H1 (cell line): ENCODE results near the gene TTLL1. TPM values are rescaled to one million over a fixed set of nuclear protein-coding genes. Genes with fewer than 3 reads are reported as not detected.
A peak's percentile ranks its signal among the peaks of the same experiment; 100 is the strongest.

Experiments used
- CTCF ChIA-PET: fragments of 300-600 bp; sonication (Branson Sonifier 250); formaldehyde crosslinking; loops from one replicate; lab custom pipeline; 2021; ENCODE audit not compliant: partially characterized antibody; lab: Charles Lee
- POLR2A ChIA-PET: fragments of 300-600 bp; sonication (Branson Sonifier 250); formaldehyde crosslinking; loops from one replicate; lab custom pipeline; 2021; ENCODE audit warnings: inconsistent platforms; ENCODE audit not compliant: partially characterized antibody; lab: Charles Lee
- DNase-seq, 2 experiments: peaks; one replicate each; pipeline versions ENCODE4 v3.0.0 to v3.0.0-alpha.2; 2010 to 2022; ENCODE audit warnings: low spot score in 2 of 2, low read depth in 1 of 2, mixed read lengths in 1 of 2
- FAIRE-seq: peaks from 2 replicates; lab custom pipeline; 2011; peaks lifted over from hg19 to GRCh38; lab: Jason Lieb, UNC
- H2AFZ ChIP-seq: 2 replicates; pipeline ENCODE4 v1.8.1; 2012; ENCODE audit warnings: low read length, inconsistent platforms
- H2AK5ac ChIP-seq: 2 replicates; pipeline ENCODE4 v1.6.1; 2013; ENCODE audit warnings: low read depth, low read length
- H2BK120ac ChIP-seq: replicated peaks from 2 replicates; pipeline ENCODE3; 2013; ENCODE audit warnings: low read depth, low read length, inconsistent platforms
- H2BK12ac ChIP-seq: 2 replicates; pipeline ENCODE4 v1.6.1; 2013; ENCODE audit warnings: low read depth, low read length
- H2BK15ac ChIP-seq: 2 replicates; pipeline ENCODE4 v1.6.1; 2013; ENCODE audit warnings: low read length
- H2BK20ac ChIP-seq: 2 replicates; pipeline ENCODE4 v1.6.1; 2013; ENCODE audit warnings: low read length
- H2BK5ac ChIP-seq: 2 replicates; pipeline ENCODE4 v1.6.1; 2013; ENCODE audit warnings: low read depth, low read length
- H3K14ac ChIP-seq: 2 replicates; pipeline ENCODE4 v1.6.1; 2013; ENCODE audit warnings: inconsistent platforms; ENCODE audit not compliant: insufficient read length
- H3K18ac ChIP-seq: 2 replicates; pipeline ENCODE4 v1.6.1; 2013; ENCODE audit warnings: low read length; ENCODE audit errors: extremely low read depth
- H3K23ac ChIP-seq: 2 replicates; pipeline ENCODE4 v1.6.1; 2013; ENCODE audit warnings: inconsistent platforms; ENCODE audit not compliant: insufficient read length
- H3K23me2 ChIP-seq: 2 replicates; pipeline ENCODE4 v1.6.1; 2013; ENCODE audit warnings: low read depth, low read length
- H3K27ac ChIP-seq: 2 replicates; pipeline ENCODE4 v1.6.1; 2011; ENCODE audit warnings: low read depth, low read length, inconsistent platforms
- H3K27me3 ChIP-seq, 4 experiments: replicated peaks in 1 of 4; 1 replicate in 1 of 4; 2 replicates in 3 of 4; pipeline versions ENCODE4 v1.6.1 to v1.8.1; 2011 to 2013; ENCODE audit warnings: low read length in 3 of 4, mild to moderate bottlenecking in 3 of 4, inconsistent platforms in 2 of 4, mixed read lengths in 2 of 4, moderate library complexity in 1 of 4; ENCODE audit not compliant: control insufficient read depth in 3 of 4, insufficient read depth in 3 of 4; ENCODE audit errors: extremely low read depth in 1 of 4
- H3K36me3 ChIP-seq, 4 experiments: 2 replicates each; pipeline versions ENCODE4 v1.6.1 to v1.8.1; 2011 to 2013; ENCODE audit warnings: mild to moderate bottlenecking in 4 of 4, low read length in 3 of 4, moderate library complexity in 2 of 4, control low read depth in 1 of 4, inconsistent platforms in 1 of 4; ENCODE audit not compliant: insufficient read depth in 4 of 4, control insufficient read depth in 2 of 4
- H3K4ac ChIP-seq: replicated peaks from 2 replicates; pipeline ENCODE3; 2013; ENCODE audit warnings: low read length, low read depth, mixed read lengths, inconsistent platforms; ENCODE audit not compliant: insufficient read length
- H3K4me1 ChIP-seq, 4 experiments: replicated peaks in 1 of 4; 1 replicate in 1 of 4; 2 replicates in 3 of 4; pipeline versions ENCODE4 v1.6.1 to v1.8.1; 2011 to 2013; ENCODE audit warnings: low read length in 3 of 4, inconsistent platforms in 2 of 4, mixed read lengths in 1 of 4; ENCODE audit not compliant: insufficient read depth in 4 of 4, control insufficient read depth in 3 of 4
- H3K4me2 ChIP-seq, 2 experiments: 2 replicates each; pipeline versions ENCODE4 v1.6.1 to v1.8.1; 2011 to 2013; ENCODE audit warnings: low read depth in 2 of 2, low read length in 2 of 2, control low read depth in 1 of 2, inconsistent platforms in 1 of 2, mild to moderate bottlenecking in 1 of 2; ENCODE audit not compliant: insufficient read depth in 1 of 2
- H3K4me3 ChIP-seq, 4 experiments: fragments of 200-600, 300-600 bp in 1 of 4; sonication (generic), shearing (Covaris generic), sonication (Bioruptor Twin) in 1 of 4; 2 replicates each; pipeline versions ENCODE4 v1.5.1 to v1.8.1; 2011 to 2016; ENCODE audit warnings: low read length in 4 of 4, low read depth in 3 of 4, control low read depth in 2 of 4, inconsistent platforms in 2 of 4, mild to moderate bottlenecking in 2 of 4, mixed read lengths in 1 of 4, moderate library complexity in 1 of 4; ENCODE audit not compliant: insufficient read depth in 2 of 4; ENCODE audit errors: extremely low read depth in 1 of 4
- H3K56ac ChIP-seq: replicated peaks from 2 replicates; pipeline ENCODE3; 2013; ENCODE audit warnings: low read depth, mild to moderate bottlenecking, mixed read lengths, low read length, inconsistent platforms; ENCODE audit not compliant: insufficient read length
- H3K79me1 ChIP-seq: 2 replicates; pipeline ENCODE4 v1.6.1; 2013; ENCODE audit warnings: low read depth, low read length, control low read depth
- H3K79me2 ChIP-seq, 2 experiments: 2 replicates each; pipeline versions ENCODE4 v1.6.1 to v1.8.1; 2012 to 2013; ENCODE audit warnings: low read length in 2 of 2, mild to moderate bottlenecking in 2 of 2, inconsistent platforms in 1 of 2; ENCODE audit not compliant: insufficient read depth in 2 of 2, control insufficient read depth in 1 of 2
- H3K9ac ChIP-seq, 4 experiments: replicated peaks in 1 of 4; 1 replicate in 1 of 4; 2 replicates in 3 of 4; pipeline versions ENCODE4 v1.6.1 to v1.8.1; 2011 to 2013; ENCODE audit warnings: low read depth in 3 of 4, low read length in 3 of 4, control low read depth in 2 of 4, mild to moderate bottlenecking in 2 of 4, moderate library complexity in 2 of 4, inconsistent platforms in 1 of 4; ENCODE audit errors: extremely low read depth in 1 of 4
- H3K9me3 ChIP-seq, 2 experiments: 2 replicates each; pipeline versions ENCODE4 v1.6.1 to v1.8.1; 2012 to 2013; ENCODE audit warnings: mild to moderate bottlenecking in 2 of 2, moderate library complexity in 2 of 2, control low read depth in 1 of 2, inconsistent platforms in 1 of 2, low read depth in 1 of 2, low read length in 1 of 2, mixed read lengths in 1 of 2; ENCODE audit not compliant: insufficient read depth in 2 of 2
- H4K20me1 ChIP-seq, 2 experiments: replicated peaks in 1 of 2; 2 replicates each; pipeline versions ENCODE3 to v1.8.1; 2011 to 2013; ENCODE audit warnings: inconsistent platforms in 2 of 2, low read length in 2 of 2, mild to moderate bottlenecking in 1 of 2; ENCODE audit not compliant: insufficient read depth in 2 of 2, control insufficient read depth in 1 of 2
- H4K5ac ChIP-seq: 2 replicates; pipeline ENCODE4 v1.6.1; 2013; ENCODE audit warnings: low read length, low read depth, mixed read lengths, inconsistent platforms; ENCODE audit not compliant: insufficient read length
- H4K8ac ChIP-seq: 2 replicates; pipeline ENCODE4 v1.8.0; 2013; ENCODE audit warnings: mild to moderate bottlenecking, moderate library complexity, low read length, inconsistent platforms; ENCODE audit not compliant: insufficient read depth; ENCODE audit errors: extremely low read depth
- H4K91ac ChIP-seq: replicated peaks from 2 replicates; pipeline ENCODE3; 2013; ENCODE audit warnings: low read length, mixed read lengths, inconsistent platforms; ENCODE audit not compliant: insufficient read length
- CBX8 ChIP-seq: fragments of 300-800, 300-1000 bp; sonication (generic); IDR thresholded peaks from 2 replicates; pipeline ENCODE4 v1.7.1; 2016; ENCODE audit warnings: low read depth, low read length, borderline replicate concordance
- EGR1 ChIP-seq: IDR thresholded peaks from 2 replicates; pipeline ENCODE4 v1.6.1; 2011; ENCODE audit warnings: low read depth, low read length, borderline replicate concordance
- KDM1A ChIP-seq: fragments of 200-600, 300-600 bp; sonication (generic); IDR thresholded peaks from 2 replicates; pipeline ENCODE4 v1.7.1; 2016; ENCODE audit warnings: mild to moderate bottlenecking, low read length, borderline replicate concordance
- RXRA ChIP-seq: IDR thresholded peaks from 2 replicates; pipeline ENCODE4 v1.6.1; 2011; ENCODE audit warnings: low read depth, mild to moderate bottlenecking, low read length, moderate library complexity; ENCODE audit not compliant: insufficient read depth
- TCF12 ChIP-seq: IDR thresholded peaks from 2 replicates; pipeline ENCODE4 v1.6.1; 2011; ENCODE audit warnings: low read depth, mild to moderate bottlenecking, low read length
- WGBS, 2 experiments: shearing (Covaris generic) in 1 of 2; methylation state at CpG; one replicate each; pipeline versions ENCODE4 v1.1.6 to v1.1.7; 2013 to 2015; ENCODE audit warnings: low lambda C conversion rate in 2 of 2, mixed read lengths in 2 of 2, inconsistent platforms in 1 of 2, low coverage in 1 of 2, missing lambda C conversion rate in 1 of 2; ENCODE audit not compliant: insufficient replicate concordance in 2 of 2, insufficient coverage in 1 of 2, insufficient read length in 1 of 2; ENCODE audit errors: extremely low coverage in 1 of 2, missing lambda C conversion rate in 1 of 2; 5-methylcytosine and 5-hydroxymethylcytosine counted together
- polyA plus RNA-seq, 7 experiments: library from polyadenylated mRNA; depleted of rRNA in 3 of 7; stranded (reverse) in 5 of 7; unstranded in 2 of 7; fragments of >200 nt in 5 of 7; fragments of 200-250 nt in 2 of 7; gene quantifications; 1 replicate in 5 of 7; 2 replicates in 1 of 7; 4 replicates in 1 of 7; pipeline versions ENCODE4 v1.2.1 to v1.2.3, GENCODE V29; 2011 to 2013; ENCODE audit warnings: missing spikeins in 2 of 7, mixed read lengths in 2 of 7
- total RNA-seq: library from RNA; stranded (reverse); fragmentation: NEBNext Ultra II Directional; extraction: Animal tissue kit (Norgen Biotek cat#: 25700); gene quantifications from 2 replicates; pipeline ENCODE4 v1.2.1, GENCODE V29; 2021
- TF ChIP-seq, protein P1 (sequence below): IDR thresholded peaks from 2 replicates; pipeline ENCODE4 v1.6.1; 2011; ENCODE audit warnings: low read length, improper control_type of control experiment
- TF ChIP-seq, protein P2 (sequence below), 3 experiments: IDR thresholded peaks; 1 replicate in 2 of 3; 2 replicates in 1 of 3; pipeline versions ENCODE4 v1.5.1 to v1.6.1; 2011; ENCODE audit warnings: low read length in 3 of 3, mild to moderate bottlenecking in 3 of 3, inconsistent platforms in 2 of 3, low read depth in 1 of 3, moderate library complexity in 1 of 3; ENCODE audit not compliant: insufficient read depth in 1 of 3; ENCODE audit errors: control extremely low read depth in 1 of 3

The TTLL1 gene
- total and polyA plus RNA-seq, 2 of the 8 experiments (the other 6 are each of a cell fraction or from before 2014, with no cell fraction given): 5.0 to 13.8 TPM

DNA sequence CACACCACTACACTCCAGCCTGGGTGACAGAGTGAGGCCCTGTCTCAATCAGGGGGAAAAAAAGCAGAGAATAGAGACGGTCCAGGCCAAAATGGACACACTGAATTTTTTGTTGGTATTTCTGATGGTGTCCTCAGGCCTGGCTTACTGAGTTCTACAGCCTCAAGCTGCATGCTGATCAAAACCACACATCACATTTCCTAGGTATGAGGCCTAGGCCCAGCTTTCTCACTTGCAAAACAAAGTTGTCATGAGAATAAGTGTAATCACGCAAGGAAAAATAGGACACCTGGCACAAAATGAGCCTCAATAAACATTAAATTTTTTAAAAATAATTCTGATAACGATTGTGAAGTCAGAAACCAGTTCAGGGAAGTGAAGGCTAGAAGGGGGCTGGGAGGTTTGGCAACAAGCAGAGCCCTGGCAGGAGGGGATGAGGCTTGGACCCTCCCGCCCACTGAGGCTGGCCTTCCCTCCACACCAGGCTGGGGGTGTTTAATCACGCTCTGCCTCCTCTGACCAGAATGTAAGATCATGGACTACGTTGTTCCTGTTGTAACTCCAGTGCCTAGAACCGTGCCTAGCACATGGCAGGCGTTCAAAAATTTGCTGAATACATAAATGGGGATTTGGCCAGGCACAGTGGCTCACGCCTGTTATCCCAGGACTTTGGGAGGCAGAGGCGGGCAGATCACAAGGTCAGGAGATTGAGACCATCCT lies 92.4 kb downstream of the TTLL1 start:
- Histone ChIP-seq H2BK20ac (no peak overlapping the region; the same call in 1 of the 2 replicates), H3K27ac (no peak overlapping the region), H2BK5ac (no peak overlapping the region; the same call in 1 of the 2 replicates), H4K8ac (no peak overlapping the region; the same call in 1 of the 2 replicates), H2BK15ac (no peak overlapping the region), H3K18ac (peak overlapping the region; percentile 24; the same call in 1 of the 2 replicates), H2BK12ac (no peak overlapping the region), H3K23me2 (no peaks in the 10 kb centered on the region; the same call in 1 of the 2 replicates), H3K9ac (no peak overlapping the region; a peak in 2 of 7 replicates), H3K79me2 (peaks cover 29 to 95% of the 10 kb centered on the region in 2 experiments), H3K4me3 (no peak overlapping the region), H3K36me3 (no peaks in the 10 kb centered on the region), H3K4me1 (peaks cover 9 to 18% (median 14%) of the 10 kb centered on the region in 4 experiments), H4K91ac (no peak overlapping the region), H4K5ac (no peak overlapping the region), H3K56ac (no peak overlapping the region), H3K9me3 (0 out of 4 replicates have a peak, but pooled peaks cover 0 to 3% of the 10 kb centered on the region in 2 experiments), H4K20me1 (peaks cover 12 to 30% of the 10 kb centered on the region in 2 experiments), H2BK120ac (no peak overlapping the region), H3K4me2 (no peak overlapping the region), H3K79me1 (peaks cover 43% of the 10 kb centered on the region), H3K14ac (no peak overlapping the region), H2AK5ac (no peak overlapping the region), H3K4ac (no peak overlapping the region), H2AFZ (no peak overlapping the region), H3K23ac (no peak overlapping the region), H3K27me3 (no peaks in the 10 kb centered on the region)
- ChIA-PET POLR2A (interaction anchor here (2.6 kb wide), 1 partner anchor 18 kb away, joined by 11 read pairs; the partner anchor contains the start of gene PACSIN2), CTCF (interaction anchor here (0.5 to 1.2 kb wide), 2 partner anchors 45 to 85 kb away, joined by 3 read pairs; no protein-coding TSS in a partner anchor)
- FAIRE-seq: no peak
- no peak for DNase-seq
- WGBS, 2 experiments: 86% methylated on average over 10 of the region's 10 CpGs; no CpG with 5 or more reads in 1 of the 2 experiments
- no peak for TF ChIP-seq CBX8
- TF ChIP-seq, protein P1, sequence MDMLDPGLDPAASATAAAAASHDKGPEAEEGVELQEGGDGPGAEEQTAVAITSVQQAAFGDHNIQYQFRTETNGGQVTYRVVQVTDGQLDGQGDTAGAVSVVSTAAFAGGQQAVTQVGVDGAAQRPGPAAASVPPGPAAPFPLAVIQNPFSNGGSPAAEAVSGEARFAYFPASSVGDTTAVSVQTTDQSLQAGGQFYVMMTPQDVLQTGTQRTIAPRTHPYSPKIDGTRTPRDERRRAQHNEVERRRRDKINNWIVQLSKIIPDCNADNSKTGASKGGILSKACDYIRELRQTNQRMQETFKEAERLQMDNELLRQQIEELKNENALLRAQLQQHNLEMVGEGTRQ: no peak
- TF ChIP-seq, protein P2, sequence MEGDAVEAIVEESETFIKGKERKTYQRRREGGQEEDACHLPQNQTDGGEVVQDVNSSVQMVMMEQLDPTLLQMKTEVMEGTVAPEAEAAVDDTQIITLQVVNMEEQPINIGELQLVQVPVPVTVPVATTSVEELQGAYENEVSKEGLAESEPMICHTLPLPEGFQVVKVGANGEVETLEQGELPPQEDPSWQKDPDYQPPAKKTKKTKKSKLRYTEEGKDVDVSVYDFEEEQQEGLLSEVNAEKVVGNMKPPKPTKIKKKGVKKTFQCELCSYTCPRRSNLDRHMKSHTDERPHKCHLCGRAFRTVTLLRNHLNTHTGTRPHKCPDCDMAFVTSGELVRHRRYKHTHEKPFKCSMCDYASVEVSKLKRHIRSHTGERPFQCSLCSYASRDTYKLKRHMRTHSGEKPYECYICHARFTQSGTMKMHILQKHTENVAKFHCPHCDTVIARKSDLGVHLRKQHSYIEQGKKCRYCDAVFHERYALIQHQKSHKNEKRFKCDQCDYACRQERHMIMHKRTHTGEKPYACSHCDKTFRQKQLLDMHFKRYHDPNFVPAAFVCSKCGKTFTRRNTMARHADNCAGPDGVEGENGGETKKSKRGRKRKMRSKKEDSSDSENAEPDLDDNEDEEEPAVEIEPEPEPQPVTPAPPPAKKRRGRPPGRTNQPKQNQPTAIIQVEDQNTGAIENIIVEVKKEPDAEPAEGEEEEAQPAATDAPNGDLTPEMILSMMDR (IDR thresholded peaks at IDR 0.05; ENCODE audit: control extremely low read depth in 1 of 3, insufficient read depth in 1 of 3, low read depth in 1 of 3, low read length in 3 of 3): no peak
- TF ChIP-seq RXRA: no peak
- no peak for TF ChIP-seq KDM1A
- no peak for TF ChIP-seq EGR1
- no peak for TF ChIP-seq TCF12
